Inflammatory macrophage treated with lipopolysaccharide for 4 hours (primary cell): ENCODE data around the gene POLR3GL.

Experiments
- DNase-seq: peaks from one replicate; pipeline ENCODE4 v3.0.0-alpha.2; 2020

The POLR3GL gene

GRCh38 chr1:145977486-145978470 is 13.3 kb downstream of the POLR3GL start:
- DNase-seq = peak; percentile 75

GRCh38 chr1:145978471-145978853 is 14.0 kb downstream of the POLR3GL start:
- no peak for DNase-seq

- peak; percentile 100 for DNase-seq
These were observed 14.6 kb downstream of the POLR3GL start for GRCh38 chr1:145978854-145979745.

- DNase-seq = peak; percentile 81
These were observed 15.4 kb downstream of the POLR3GL start for GRCh38 chr1:145979746-145980456.

GRCh38 chr1:145980457-145980994 is 16.0 kb downstream of the POLR3GL start:
- no peak for DNase-seq

- no peak for DNase-seq
These were observed 17.7 kb downstream of the POLR3GL start for GRCh38 chr1:145982010-145982723.

- DNase-seq = peak; percentile 51
These were observed 18.8 kb downstream of the POLR3GL start for GRCh38 chr1:145983206-145983675.

- peak; percentile 65 for DNase-seq
These were observed 19.7 kb downstream of the POLR3GL start for GRCh38 chr1:145983960-145984830.

- DNase-seq = no peak
These were observed 20.6 kb downstream of the POLR3GL start for GRCh38 chr1:145985129-145985501.

- DNase-seq = peak; percentile 74
These were observed 21.3 kb downstream of the POLR3GL start for GRCh38 chr1:145985502-145986439.

GRCh38 chr1:145986551-145986950 is 22.1 kb downstream of the POLR3GL start:
- no peak for DNase-seq

GRCh38 chr1:145987926-145988325 is 23.4 kb downstream of the POLR3GL start:
- DNase-seq = no peak

GRCh38 chr1:145988773-145989172 is 24.3 kb downstream of the POLR3GL start:
- no peak for DNase-seq

GRCh38 chr1:145990249-145990855 is 25.9 kb downstream of the POLR3GL start:
- DNase-seq = no peak

- DNase-seq = peak; percentile 42
These were observed 27.4 kb downstream of the POLR3GL start for GRCh38 chr1:145991735-145992412.

- DNase-seq = no peak
These were observed 28.0 kb downstream of the POLR3GL start for GRCh38 chr1:145992502-145992936.

GRCh38 chr1:145992958-145993617 is 28.6 kb downstream of the POLR3GL start:
- DNase-seq = no peak
